GM21576 (cell line): ENCODE measurements around the gene SH2D5.
"Not testable (repeated sequence)": the region's sequence is repeated elsewhere in the genome, so short reads cannot be mapped to it uniquely, and the experiment has no call there.

Source experiments
- ATAC-seq: cut with Tn5 transposase; IDR thresholded peaks from one replicate; pipeline ENCODE4 v1.9.1; 2021; ENCODE audit warnings: mild to moderate bottlenecking, moderate library complexity; ENCODE audit not compliant: unreplicated experiment

Gene SH2D5

GRCh38 chr1:20696397-20697333, 35.8 kb downstream of the SH2D5 start:
- ATAC-seq, result no peak

DNA sequence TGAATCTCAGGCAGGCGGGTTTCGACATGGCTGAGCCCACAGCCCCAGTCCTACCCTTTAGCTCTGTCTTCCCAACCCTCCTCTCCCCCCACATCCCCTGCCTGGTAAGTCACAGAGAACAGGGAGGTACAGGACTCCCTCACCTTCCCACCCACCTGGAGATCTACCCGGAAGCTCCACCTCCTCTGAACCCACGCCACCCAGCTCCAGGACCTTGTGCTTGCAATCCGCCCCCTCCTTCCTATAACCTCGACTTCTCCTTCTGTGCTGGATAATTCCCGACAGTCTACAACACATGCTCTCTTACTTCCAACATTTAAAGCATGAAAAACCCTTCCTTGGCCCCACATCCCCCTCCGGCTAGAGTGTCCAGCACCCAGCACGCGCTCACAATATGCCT, 37.0 kb downstream of the SH2D5 start:
- no peak for ATAC-seq

- ATAC-seq, result no peak
These were observed 38.9 kb downstream of the SH2D5 start for GRCh38 chr1:20693623-20694022.

DNA sequence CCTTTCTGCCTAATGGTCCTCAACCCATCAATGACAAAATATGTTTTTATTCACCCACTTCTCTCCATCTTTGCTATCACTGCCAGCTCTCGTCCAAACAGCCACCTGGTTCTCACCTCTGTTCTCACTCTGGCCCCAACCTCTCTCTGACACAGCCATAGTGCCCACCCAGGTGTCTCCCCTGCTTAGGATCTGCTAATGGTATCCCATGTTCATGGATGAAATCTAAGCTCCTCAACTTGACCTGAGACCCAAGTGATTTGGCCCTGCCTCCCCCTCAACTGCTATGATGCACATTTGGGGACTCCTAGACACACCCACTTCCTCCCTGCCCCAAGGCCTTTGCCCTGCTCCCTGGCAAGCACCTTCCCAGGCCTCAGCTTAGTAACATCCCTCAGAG, 40.6 kb downstream of the SH2D5 start:
- ATAC-seq, result no peak

DNA sequence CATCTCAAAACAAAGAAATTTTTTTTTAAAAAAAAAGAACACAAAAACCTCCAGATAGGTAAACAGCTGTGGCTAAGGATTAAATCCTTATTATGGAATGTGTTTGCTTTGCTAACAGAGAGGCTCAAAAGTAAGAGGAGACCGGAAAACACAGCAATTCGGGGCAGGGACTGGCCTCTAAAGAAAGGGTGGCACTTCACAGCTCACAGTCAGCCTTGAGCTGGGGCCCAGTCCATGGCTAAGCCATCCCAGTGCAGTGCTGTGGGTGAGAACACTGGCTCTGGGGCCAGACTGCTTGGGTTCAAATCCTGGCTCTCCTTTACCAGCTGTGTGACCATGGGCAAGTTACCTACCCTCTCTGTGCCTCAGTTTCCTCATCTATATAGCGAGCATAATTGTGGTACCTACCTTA, 42.9 kb downstream of the SH2D5 start:
- ATAC-seq, result no peak

GRCh38 chr1:20686883-20687725, 45.4 kb downstream of the SH2D5 start:
- ATAC-seq, result no peak

GRCh38 chr1:20685741-20686140, 46.8 kb downstream of the SH2D5 start:
- ATAC-seq, result no peak

DNA sequence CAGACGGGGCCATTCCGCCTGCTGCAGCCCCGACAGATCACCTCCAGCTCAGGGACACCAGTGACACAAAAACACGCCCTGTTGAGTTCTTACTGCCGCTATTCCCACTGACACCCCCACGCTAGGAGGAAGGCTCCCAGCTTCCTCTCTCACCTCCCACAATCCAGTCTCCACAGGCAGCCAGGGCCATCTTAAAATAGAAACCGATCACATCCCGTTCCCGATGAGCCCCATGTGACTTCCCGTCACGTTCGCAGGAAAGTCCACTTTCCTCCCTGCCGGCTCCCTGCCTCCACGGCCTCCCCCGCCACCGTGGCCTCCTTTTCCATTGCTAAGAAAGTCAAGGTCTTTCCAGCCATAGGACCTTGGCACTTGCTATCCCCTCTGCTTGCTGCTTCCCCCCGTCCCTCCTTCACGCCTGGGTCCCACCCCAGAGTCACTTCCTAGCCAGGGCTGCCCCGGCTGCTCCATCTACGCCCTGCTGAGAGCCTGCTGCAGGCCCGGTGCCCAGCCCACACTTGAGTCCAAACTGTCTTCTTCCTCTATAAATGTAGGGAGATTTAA, 47.3 kb downstream of the SH2D5 start:
- ATAC-seq, result no peak

DNA sequence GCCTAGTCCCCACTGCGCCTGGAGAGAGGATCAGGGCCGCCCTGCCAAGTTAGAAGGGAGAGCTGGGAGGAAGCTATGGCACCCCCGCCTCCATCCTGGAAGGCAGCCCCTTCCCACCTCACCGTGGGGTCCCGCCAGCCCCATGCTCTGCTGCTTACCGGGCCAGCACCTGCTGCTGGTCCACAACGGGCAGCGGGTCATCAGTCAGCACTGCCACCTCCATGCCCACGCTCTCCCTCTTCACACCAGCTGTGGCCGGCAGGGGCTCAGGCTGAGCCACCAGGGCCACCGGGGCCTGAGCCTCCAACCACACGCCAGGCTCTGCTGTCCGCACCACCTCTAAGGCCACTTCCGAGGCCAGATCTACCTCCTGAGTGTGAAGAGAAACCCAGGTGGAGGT, 47.9 kb downstream of the SH2D5 start:
- no peak for ATAC-seq

DNA sequence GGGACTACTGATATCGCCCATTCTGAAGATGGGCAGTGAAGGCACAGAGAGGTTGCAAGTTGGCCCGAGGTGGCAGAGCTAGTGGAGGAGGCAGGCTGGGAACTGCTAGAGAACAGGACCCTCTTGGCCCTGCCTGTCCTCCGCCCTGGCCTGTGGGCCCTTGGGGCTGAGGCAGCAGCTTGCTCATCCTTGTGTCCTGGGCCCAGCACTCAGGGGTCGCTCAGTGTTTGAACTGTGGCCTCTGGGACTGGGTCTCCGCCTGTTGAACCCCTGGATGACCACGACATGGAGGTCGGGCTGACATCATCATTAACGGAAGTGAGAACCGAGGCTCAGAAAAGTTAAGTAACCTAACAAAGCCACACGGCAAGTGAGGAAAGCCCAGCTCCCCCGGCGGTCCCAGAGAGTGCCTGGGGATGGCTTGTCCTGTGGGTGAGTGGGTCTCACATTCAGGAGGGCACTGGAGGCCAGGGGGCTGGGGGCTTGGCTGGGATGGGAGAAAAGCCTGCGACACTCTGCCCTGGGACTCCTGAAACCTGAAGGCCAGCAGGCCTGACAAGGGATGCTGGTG, 48.4 kb downstream of the SH2D5 start:
- no peak for ATAC-seq

DNA sequence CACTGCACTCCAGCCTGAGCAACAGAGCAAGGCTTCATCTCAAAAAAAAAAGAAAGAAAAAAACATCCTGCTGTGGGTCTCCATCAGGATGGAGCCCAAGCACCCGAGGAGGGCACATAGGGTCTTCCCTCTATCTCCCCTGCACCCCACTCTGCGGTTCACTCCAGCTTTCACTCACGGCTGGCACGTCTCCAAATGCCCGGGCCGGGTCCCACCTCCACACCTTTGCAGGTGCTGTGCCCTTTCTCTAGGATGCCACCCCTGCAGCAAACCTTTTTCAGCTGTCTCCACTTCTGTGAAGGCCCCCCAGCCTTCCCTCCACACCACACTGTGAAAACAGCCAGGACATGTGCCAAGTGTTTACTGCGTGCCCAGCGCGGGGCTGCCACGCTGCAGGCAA, 48.9 kb downstream of the SH2D5 start:
- ATAC-seq, result no peak

DNA sequence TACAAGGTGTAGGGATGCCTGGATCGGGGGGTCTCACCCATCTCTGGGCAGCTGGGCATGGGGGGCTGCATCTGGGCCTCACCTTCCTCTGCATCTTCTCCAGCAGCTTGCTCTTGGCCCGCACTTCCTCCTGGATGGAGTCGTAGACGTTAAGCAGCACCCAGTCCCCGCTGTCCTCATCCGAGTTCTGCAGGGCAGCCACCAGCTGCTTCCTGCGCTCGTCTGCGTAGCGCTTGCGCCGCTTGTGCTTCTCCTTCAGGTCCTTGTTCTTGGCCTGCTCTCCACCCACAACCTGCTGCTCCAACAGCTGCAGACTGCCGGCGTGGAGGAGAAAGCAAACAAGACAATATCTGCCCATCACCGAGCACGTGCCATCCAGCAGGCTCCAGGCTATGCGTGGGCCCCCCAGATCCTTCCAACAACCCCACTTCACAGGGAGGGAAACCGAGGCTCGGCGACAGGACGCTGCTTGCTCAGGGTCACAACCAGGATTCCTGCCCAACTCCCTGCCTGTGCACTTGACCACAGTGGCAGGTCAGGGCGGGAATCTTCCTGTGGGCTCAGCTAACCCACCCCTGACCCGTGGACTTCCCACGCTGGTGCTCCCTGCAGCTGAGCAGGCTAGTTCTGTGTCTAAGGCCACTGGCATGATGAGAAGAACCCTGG, 49.8 kb downstream of the SH2D5 start:
- ATAC-seq, result no peak

DNA sequence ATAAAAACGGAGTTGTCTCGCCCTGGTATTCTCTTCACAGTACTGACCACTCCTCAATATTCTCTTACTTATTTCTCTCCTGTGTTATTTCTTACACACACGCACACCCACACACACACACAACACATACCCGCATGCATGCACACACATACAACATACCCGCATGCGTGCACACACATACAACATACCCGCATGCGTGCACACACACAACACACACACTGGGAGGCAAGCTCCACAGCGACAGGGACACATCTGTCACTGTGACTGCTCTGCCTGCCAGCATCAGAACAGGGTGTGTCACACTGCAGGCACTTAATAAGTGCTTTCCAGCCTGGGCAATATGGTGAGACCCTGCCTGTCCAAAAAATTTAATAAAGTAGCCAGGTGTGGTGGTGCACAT, 50.5 kb downstream of the SH2D5 start:
- no peak for ATAC-seq

DNA sequence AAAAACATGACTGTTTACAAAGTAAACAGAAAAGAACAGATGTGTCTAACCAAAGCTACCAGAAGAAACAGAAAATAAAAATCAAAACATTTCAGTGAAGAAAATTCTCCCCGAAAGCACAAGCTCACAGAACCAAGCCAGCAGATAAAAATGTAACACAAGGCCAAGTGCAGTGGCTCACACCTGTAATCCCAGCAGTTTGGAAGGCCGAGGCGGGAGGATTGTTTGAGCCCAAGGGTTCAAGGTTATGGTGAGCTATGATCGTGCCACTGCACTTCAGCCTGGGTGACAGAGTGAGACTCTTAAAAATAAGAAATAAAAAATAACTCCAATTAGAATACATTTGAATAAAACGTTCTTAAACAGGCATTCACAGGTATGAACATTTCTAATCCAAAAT, 52.2 kb downstream of the SH2D5 start:
- no peak for ATAC-seq

DNA sequence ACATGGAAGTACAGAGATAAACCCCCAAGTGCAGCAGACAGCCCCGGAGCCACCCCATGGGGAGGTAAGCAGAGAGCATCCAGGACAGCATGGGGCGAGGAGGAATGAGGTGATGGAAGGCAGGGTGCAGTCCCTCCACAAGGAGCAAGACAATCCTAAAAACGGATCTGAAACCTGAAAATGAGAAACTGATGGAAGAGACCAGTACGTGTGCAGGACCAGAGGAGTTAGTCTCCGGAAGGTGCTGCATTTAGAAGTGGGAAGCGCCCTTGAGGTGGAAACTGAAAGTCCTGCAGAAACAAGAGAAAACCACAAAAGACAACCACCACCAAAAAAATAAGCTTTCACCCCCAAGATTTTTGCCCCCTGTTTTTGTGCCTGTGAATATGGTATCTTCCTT, 53.9 kb downstream of the SH2D5 start:
- no peak for ATAC-seq

- not testable (repeated sequence) for ATAC-seq
These were observed 58.9 kb downstream of the SH2D5 start for GRCh38 chr1:20673626-20674025.

- no peak for ATAC-seq
These were observed 60.3 kb downstream of the SH2D5 start for GRCh38 chr1:20672265-20672632.

GRCh38 chr1:20670936-20671335, 61.6 kb downstream of the SH2D5 start:
- ATAC-seq, result no peak
